ENCODE results near the gene CRYBG2.
A peak's percentile ranks its signal among the peaks of the same experiment; 100 is the strongest.
"Not testable (repeated sequence)": the region's sequence is repeated elsewhere in the genome, so short reads cannot be mapped to it uniquely, and the experiment has no call there.

Gene CRYBG2

GRCh38 chr1:26317146-26317545 lies 36.8 kb downstream of the CRYBG2 start:
- H3K4me1 ChIP-seq (ENCODE audit: insufficient read depth, poor library complexity, severe bottlenecking) = no peaks in the 10 kb centered on the region
- ATAC-seq (ENCODE audit: low read depth) (no peak), DNase-seq (ENCODE audit: low spot score) (no peak)
- no peaks in the 10 kb centered on the region for H3K9me3 ChIP-seq (ENCODE audit: severe bottlenecking)
- H3K4me3 ChIP-seq (ENCODE audit: severe bottlenecking) = no peak overlapping the region
- no peak overlapping the region for H3K27ac ChIP-seq (ENCODE audit: poor library complexity, severe bottlenecking)
- H3K36me3 ChIP-seq (ENCODE audit: low read depth) = peaks cover 10% of the 10 kb centered on the region
- H3K27me3 ChIP-seq (ENCODE audit: insufficient read depth, poor library complexity, severe bottlenecking) = no peaks in the 10 kb centered on the region
- TF ChIP-seq CTCF (IDR thresholded peaks at IDR 0.05; ENCODE audit: poor library complexity, severe bottlenecking) = no peak

GRCh38 chr1:26315874-26316850 lies 37.8 kb downstream of the CRYBG2 start:
- TF ChIP-seq CTCF (IDR thresholded peaks at IDR 0.05; ENCODE audit: poor library complexity, severe bottlenecking) = no peak
- ATAC-seq (ENCODE audit: low read depth) (no peak), DNase-seq (ENCODE audit: low spot score) (no peak)
- Histone ChIP-seq H3K4me3 (ENCODE audit: severe bottlenecking) (no peak overlapping the region), H3K9me3 (ENCODE audit: severe bottlenecking) (no peaks in the 10 kb centered on the region), H3K4me1 (ENCODE audit: insufficient read depth, poor library complexity, severe bottlenecking) (no peaks in the 10 kb centered on the region), H3K27me3 (ENCODE audit: insufficient read depth, poor library complexity, severe bottlenecking) (no peaks in the 10 kb centered on the region), H3K36me3 (ENCODE audit: low read depth) (peaks cover under 1% of the 10 kb centered on the region; the same call in 1 of the 2 replicates), H3K27ac (ENCODE audit: poor library complexity, severe bottlenecking) (no peak overlapping the region)

- ATAC-seq (ENCODE audit: low read depth) (no peak), DNase-seq (ENCODE audit: low spot score) (no peak)
- Histone ChIP-seq H3K9me3 (ENCODE audit: severe bottlenecking) (no peaks in the 10 kb centered on the region), H3K36me3 (ENCODE audit: low read depth) (no peaks in the 10 kb centered on the region), H3K4me3 (ENCODE audit: severe bottlenecking) (no peak overlapping the region), H3K27me3 (ENCODE audit: insufficient read depth, poor library complexity, severe bottlenecking) (no peaks in the 10 kb centered on the region), H3K4me1 (ENCODE audit: insufficient read depth, poor library complexity, severe bottlenecking) (no peaks in the 10 kb centered on the region), H3K27ac (ENCODE audit: poor library complexity, severe bottlenecking) (no peak overlapping the region)
- TF ChIP-seq CTCF (IDR thresholded peaks at IDR 0.05; ENCODE audit: poor library complexity, severe bottlenecking) = no peak
Observed at GRCh38 chr1:26314501-26314900, 39.4 kb downstream of the CRYBG2 start.

- H3K36me3 ChIP-seq (ENCODE audit: low read depth); H3K4me1 ChIP-seq (ENCODE audit: insufficient read depth, poor library complexity, severe bottlenecking); DNase-seq (ENCODE audit: low spot score); H3K27me3 ChIP-seq (ENCODE audit: insufficient read depth, poor library complexity, severe bottlenecking); H3K9me3 ChIP-seq (ENCODE audit: severe bottlenecking); H3K27ac ChIP-seq (ENCODE audit: poor library complexity, severe bottlenecking); ATAC-seq (ENCODE audit: low read depth); H3K4me3 ChIP-seq (ENCODE audit: severe bottlenecking): not testable (repeated sequence)
Observed at GRCh38 chr1:26307966-26308899, 45.7 kb downstream of the CRYBG2 start.

- Histone ChIP-seq H3K4me1 (ENCODE audit: insufficient read depth, poor library complexity, severe bottlenecking) (peaks cover 9% of the 10 kb centered on the region), H3K9me3 (ENCODE audit: severe bottlenecking) (no peaks in the 10 kb centered on the region), H3K4me3 (ENCODE audit: severe bottlenecking) (no peak overlapping the region), H3K27me3 (ENCODE audit: insufficient read depth, poor library complexity, severe bottlenecking) (no peaks in the 10 kb centered on the region), H3K27ac (ENCODE audit: poor library complexity, severe bottlenecking) (peak overlapping the region; percentile 51), H3K36me3 (ENCODE audit: low read depth) (no peaks in the 10 kb centered on the region)
- ATAC-seq (ENCODE audit: low read depth) (no peak), DNase-seq (ENCODE audit: low spot score) (no peak)
- TF ChIP-seq CTCF (IDR thresholded peaks at IDR 0.05; ENCODE audit: poor library complexity, severe bottlenecking) = no peak
Observed at GRCh38 chr1:26307363-26307781, 46.6 kb downstream of the CRYBG2 start.

Measured in RWPE2 (cell line).